ENCODE data around the gene PI4KA. TPM values are rescaled to one million over a fixed set of nuclear protein-coding genes. Genes with fewer than 3 reads are reported as not detected.
A peak's percentile ranks its signal among the peaks of the same experiment; 100 is the strongest.

Gene PI4KA
- total and polyA plus RNA-seq, 2 of the 13 experiments (the other 11 are each of a cell fraction or from before 2014, with no cell fraction given): 27.4 to 56.4 TPM

DNA sequence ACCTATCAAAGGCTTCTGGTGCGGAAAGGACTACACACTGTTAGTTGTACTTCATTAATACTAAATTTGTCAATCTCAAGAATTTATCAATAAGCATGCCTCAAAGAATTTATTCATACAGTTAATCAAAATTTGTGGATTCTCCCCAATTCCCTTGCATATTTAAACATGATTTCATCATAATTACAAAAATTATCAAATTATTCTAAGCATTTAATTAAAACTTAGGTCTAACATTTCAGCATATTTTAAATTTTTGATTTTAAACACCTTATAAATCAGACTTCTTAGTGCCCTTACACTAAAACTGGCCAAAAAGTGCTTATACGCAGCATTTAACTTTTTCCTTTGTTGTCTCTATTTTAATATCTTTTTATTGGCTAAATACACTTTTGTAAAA is 98.5 kb downstream of the PI4KA start:
- no peak overlapping the region for H3K4me2 ChIP-seq (ENCODE audit: low read depth, low read length)
- DNase-seq (ENCODE audit: low spot score) (no peak), ATAC-seq (no peak), FAIRE-seq (no peak)
- POLR2A ChIA-PET: interaction anchor here (1.4 kb wide), 1 partner anchor 18 kb away, joined by 3 read pairs; no protein-coding TSS in a partner anchor
- H3K9ac ChIP-seq (ENCODE audit: insufficient read depth, low read depth, low read length): no peak overlapping the region
- no peak overlapping the region for H3K4me3 ChIP-seq (replicated peaks in 1 of 3; ENCODE audit: insufficient read depth in 1 of 3, low read depth in 2 of 3, low read length in 3 of 3)
- CTCF ChIA-PET (ENCODE audit: low intra/inter-chr PET ratio, low total read pairs): interaction anchor here (0.9 to 1.1 kb wide), 2 partner anchors 12 to 24 kb away, joined by 3 read pairs; no protein-coding TSS in a partner anchor
- H3K79me2 ChIP-seq (ENCODE audit: insufficient read depth, low read length): no peaks in the 10 kb centered on the region
- 97% methylated on average over 2 of the region's 2 CpGs for WGBS (ENCODE audit: low lambda C conversion rate)
- H2AFZ ChIP-seq (ENCODE audit: low read length): no peak overlapping the region
- TSS peak; percentile 42 for BruUV-seq (replicated peaks)
- in situ Hi-C loops (cut with HindIII; ENCODE audit: extremely low pct_ligation_motif_present, low pct_unique_long_range_greater_than_20kb) (no loop called here), intact Hi-C loops (cut with micrococcal nuclease; ENCODE audit: unreplicated experiment) (no loop called here)
- H4K20me1 ChIP-seq (ENCODE audit: insufficient read depth, low read length): no peaks in the 10 kb centered on the region
- peaks cover 17 to 39% of the 10 kb centered on the region in 2 experiments for H3K36me3 ChIP-seq (replicated peaks in 1 of 2; ENCODE audit: control insufficient read depth in 1 of 2, insufficient read depth in 2 of 2, low read length in 2 of 2)
- no peak for TF ChIP-seq NFKB2 (CRISPR knock-in tag; IDR thresholded peaks at IDR 0.05; ENCODE audit: borderline replicate concordance)
- H3K4me1 ChIP-seq (ENCODE audit: insufficient read depth, low read length): peaks cover 8% of the 10 kb centered on the region
- no peaks in the 10 kb centered on the region for H3K9me3 ChIP-seq (ENCODE audit: low read length)
- no peaks in the 10 kb centered on the region for H3K27me3 ChIP-seq (ENCODE audit: control insufficient read depth in 1 of 2, insufficient read depth in 2 of 2, low read length in 2 of 2)
- no peak overlapping the region for H3K27ac ChIP-seq (ENCODE audit: extremely low read length, insufficient read depth, low read length)

- POLR2A ChIA-PET: interaction anchor here (0.7 to 2.1 kb wide), 4 partner anchors 13 to 19 kb away, joined by 3 to 11 read pairs (median 4); partner anchors contain the start of gene SERPIND1
- FAIRE-seq: peak; percentile 12
- no peak overlapping the region for H3K9ac ChIP-seq (ENCODE audit: insufficient read depth, low read depth, low read length)
- H3K4me3 ChIP-seq (replicated peaks in 1 of 3; ENCODE audit: insufficient read depth in 1 of 3, low read depth in 2 of 3, low read length in 3 of 3): no peak overlapping the region
- in situ Hi-C loops (cut with HindIII; ENCODE audit: extremely low pct_ligation_motif_present, low pct_unique_long_range_greater_than_20kb) (no loop called here), intact Hi-C loops (cut with micrococcal nuclease; ENCODE audit: unreplicated experiment) (loop anchor here (1.0 kb wide), 2 partner anchors 14 to 26 kb away; no protein-coding TSS in a partner anchor)
- H3K9me3 ChIP-seq (ENCODE audit: low read length): no peaks in the 10 kb centered on the region
- peak overlapping the region; percentile 33 for H3K27ac ChIP-seq (ENCODE audit: extremely low read length, insufficient read depth, low read length)
- peaks cover 7 to 25% of the 10 kb centered on the region in 2 experiments; a peak in 4 of 5 replicates for H3K36me3 ChIP-seq (replicated peaks in 1 of 2; ENCODE audit: control insufficient read depth in 1 of 2, insufficient read depth in 2 of 2, low read length in 2 of 2)
- DNase-seq (ENCODE audit: low spot score): peak; percentile 56
- H3K4me2 ChIP-seq (ENCODE audit: low read depth, low read length): no peak overlapping the region
- 93% methylated on average over 2 of the region's 2 CpGs for WGBS (ENCODE audit: low lambda C conversion rate)
- H3K27me3 ChIP-seq (ENCODE audit: control insufficient read depth in 1 of 2, insufficient read depth in 2 of 2, low read length in 2 of 2): no peaks in the 10 kb centered on the region
- no peaks in the 10 kb centered on the region for H4K20me1 ChIP-seq (ENCODE audit: insufficient read depth, low read length)
- no peaks in the 10 kb centered on the region for H3K79me2 ChIP-seq (ENCODE audit: insufficient read depth, low read length)
- TF ChIP-seq XRCC5 (optimal IDR thresholded peaks at IDR 0.05; ENCODE audit: low read length): peak; percentile 68
- no peak for TF ChIP-seq ZEB1 (IDR thresholded peaks at IDR 0.05; ENCODE audit: insufficient replicate concordance, low read depth)
- no peak for TF ChIP-seq ZNF773 (CRISPR knock-in tag; IDR thresholded peaks at IDR 0.05; ENCODE audit: borderline replicate concordance)
- TF ChIP-seq SAP130 (CRISPR knock-in tag; IDR thresholded peaks at IDR 0.05; ENCODE audit: low read depth): 0 out of 2 replicates have a peak, but pooled peaks have one; percentile 19
- no peak for TF ChIP-seq ZFP90 (CRISPR knock-in tag; IDR thresholded peaks at IDR 0.05; ENCODE audit: borderline replicate concordance)
- TF ChIP-seq SNRNP70 (IDR thresholded peaks at IDR 0.05; ENCODE audit: low read depth, low read length): no peak
- TF ChIP-seq ZNF441 (CRISPR knock-in tag; IDR thresholded peaks at IDR 0.05; ENCODE audit: borderline replicate concordance): no peak
- TF ChIP-seq, protein P1, sequence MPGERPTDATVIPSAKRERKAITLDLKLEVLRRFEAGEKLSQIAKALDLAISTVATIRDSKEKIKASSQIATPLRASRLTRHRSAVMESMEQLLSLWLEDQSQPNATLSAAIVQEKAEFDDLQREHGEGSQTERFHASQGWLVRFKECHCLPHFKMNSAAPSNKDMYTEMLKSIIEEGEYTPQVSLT (CRISPR knock-in tag; IDR thresholded peaks at IDR 0.05; ENCODE audit: borderline replicate concordance, low read depth): no peak
- TF ChIP-seq SMC3 (IDR thresholded peaks at IDR 0.05; ENCODE audit: low read length): peak; percentile 79
- no peak for TF ChIP-seq ZNF703 (CRISPR knock-in tag; IDR thresholded peaks at IDR 0.05; ENCODE audit: borderline replicate concordance)
- TF ChIP-seq PITX1 (CRISPR knock-in tag; IDR thresholded peaks at IDR 0.05): 0 out of 2 replicates have a peak, but pooled peaks have one; percentile 21
- TF ChIP-seq DMAP1 (CRISPR knock-in tag; IDR thresholded peaks at IDR 0.05): no peak
- no peak for TF ChIP-seq TP53 (CRISPR knock-in tag; conservative IDR thresholded peaks at IDR 0.05)
- peak; percentile 47; the same call in 1 of the 2 replicates for TF ChIP-seq RAD21 (CRISPR knock-in tag; IDR thresholded peaks at IDR 0.05)
- 0 out of 2 replicates have a peak, but pooled peaks have one; percentile 31 for TF ChIP-seq REPIN1 (CRISPR knock-in tag; IDR thresholded peaks at IDR 0.05; ENCODE audit: borderline replicate concordance, low read depth)
- TF ChIP-seq, protein P2, sequence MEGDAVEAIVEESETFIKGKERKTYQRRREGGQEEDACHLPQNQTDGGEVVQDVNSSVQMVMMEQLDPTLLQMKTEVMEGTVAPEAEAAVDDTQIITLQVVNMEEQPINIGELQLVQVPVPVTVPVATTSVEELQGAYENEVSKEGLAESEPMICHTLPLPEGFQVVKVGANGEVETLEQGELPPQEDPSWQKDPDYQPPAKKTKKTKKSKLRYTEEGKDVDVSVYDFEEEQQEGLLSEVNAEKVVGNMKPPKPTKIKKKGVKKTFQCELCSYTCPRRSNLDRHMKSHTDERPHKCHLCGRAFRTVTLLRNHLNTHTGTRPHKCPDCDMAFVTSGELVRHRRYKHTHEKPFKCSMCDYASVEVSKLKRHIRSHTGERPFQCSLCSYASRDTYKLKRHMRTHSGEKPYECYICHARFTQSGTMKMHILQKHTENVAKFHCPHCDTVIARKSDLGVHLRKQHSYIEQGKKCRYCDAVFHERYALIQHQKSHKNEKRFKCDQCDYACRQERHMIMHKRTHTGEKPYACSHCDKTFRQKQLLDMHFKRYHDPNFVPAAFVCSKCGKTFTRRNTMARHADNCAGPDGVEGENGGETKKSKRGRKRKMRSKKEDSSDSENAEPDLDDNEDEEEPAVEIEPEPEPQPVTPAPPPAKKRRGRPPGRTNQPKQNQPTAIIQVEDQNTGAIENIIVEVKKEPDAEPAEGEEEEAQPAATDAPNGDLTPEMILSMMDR (CRISPR knock-in tag; IDR thresholded peaks at IDR 0.05): peak; percentile 69
- peak; percentile 59 for TF ChIP-seq STAG1 (CRISPR knock-in tag; IDR thresholded peaks at IDR 0.05)
- no peak overlapping the region for H2AFZ ChIP-seq (ENCODE audit: low read length)
- no TSS peak for BruUV-seq (replicated peaks)
- H3K4me1 ChIP-seq (ENCODE audit: insufficient read depth, low read length): peaks cover 8% of the 10 kb centered on the region
- CTCF ChIA-PET (ENCODE audit: low intra/inter-chr PET ratio, low total read pairs): interaction anchor here (1.1 to 1.7 kb wide), 3 partner anchors 15 to 26 kb away, joined by 3 to 18 read pairs (median 3); partner anchors contain the start of gene SERPIND1
- peak; percentile 95 for ATAC-seq
These were observed 99.9 kb downstream of the PI4KA start for GRCh38 chr22:20758688-20759087.

All from HepG2 (cell line).